Adrenal gland (tissue), 12 donors: ENCODE data around the gene CTNND2. TPM values are rescaled to one million over a fixed set of nuclear protein-coding genes. Genes with fewer than 3 reads are reported as not detected.

Experiments
- DNase-seq, 7 donors: peaks; one replicate each; pipeline ENCODE4 v3.0.0-alpha.2; 2019 to 2020
- H3K27ac ChIP-seq, 5 donors: fragments of 200-600 bp; sonication (generic) in 4 of 5; 1 replicate in 3 of 5; 2 replicates in 2 of 5; pipeline versions ENCODE4 v1.5.1 to v1.8.0; 2016 to 2020; ENCODE audit warnings: mild to moderate bottlenecking in 1 of 5
- H3K27me3 ChIP-seq: fragments of 200-600 bp; 2 replicates; pipeline ENCODE4 v1.8.0; 2021
- H3K36me3 ChIP-seq, 2 donors: fragments of 200-600 bp; replicated peaks in 1 of 2; 1 replicate in 1 of 2; 2 replicates in 1 of 2; pipeline versions ENCODE4 v1.5.1 to v1.8.0; 2018 to 2022
- H3K4me1 ChIP-seq, 2 donors: fragments of 200-600 bp; replicated peaks in 1 of 2; 1 replicate in 1 of 2; 2 replicates in 1 of 2; pipeline versions ENCODE4 v1.5.1 to v1.8.0; 2018 to 2021
- H3K4me3 ChIP-seq, 4 donors: fragments of 200-600 bp; sonication (generic) in 3 of 4; one replicate each; pipeline ENCODE4 v1.5.1; 2016 to 2018
- H3K9me3 ChIP-seq, 3 donors: fragments of 200-600 bp; sonication (generic) in 1 of 3; replicated peaks in 1 of 3; 1 replicate in 2 of 3; 2 replicates in 1 of 3; pipeline versions ENCODE4 v1.5.1 to v1.8.0; 2016 to 2021
- CTCF ChIP-seq, 6 experiments: fragments of 450-650 bp in 4 of 6; fragments of 200-600 bp in 2 of 6; sonication (generic) in 1 of 6; IDR thresholded peaks; 1 replicate in 5 of 6; 2 replicates in 1 of 6; pipeline versions ENCODE4 v1.5.1 to v1.8.0; 2016 to 2021; ENCODE audit warnings: antibody characterized with exemption in 6 of 6, mild to moderate bottlenecking in 2 of 6, moderate library complexity in 1 of 6
- POLR2A ChIP-seq, 2 donors: fragments of 450-650 bp; IDR thresholded peaks; one replicate each; pipeline ENCODE4 v1.6.1; 2017; ENCODE audit warnings: antibody characterized with exemption in 2 of 2, mild to moderate bottlenecking in 2 of 2, moderate library complexity in 1 of 2
- WGBS, 4 donors: extraction: QIAGEN DNeasy Blood & Tissue Kit in 2 of 4; methylation state at CpG; one replicate each; pipeline versions ENCODE4 v1.1.5 to v1.1.7; 2013 to 2017; 5-methylcytosine and 5-hydroxymethylcytosine counted together
- intact Hi-C, 2 donors: fragments of 100-400 bp; cut with DNase I; formaldehyde crosslinking; loops; one replicate each; pipeline versions ENCODE4 v1.14.1 to v1.15.0; 2022 to 2023
- polyA plus RNA-seq, 3 donors: library from polyadenylated mRNA; stranded (reverse); fragments of 200-250 nt in 2 of 3; fragments of 350-450 nt in 1 of 3; fragmentation: Illumina TruSeq in 1 of 3; extraction: RNeasy Lipid Tissue Mini Kit (QIAGEN cat#74804) in 1 of 3; gene quantifications; one replicate each; pipeline ENCODE4 v1.2.3, GENCODE V29; 2013 to 2014
- total RNA-seq, 9 donors: library from RNA; depleted of rRNA in 4 of 9; stranded (reverse); fragments of >200 nt in 4 of 9; fragments of 120-200 nt in 1 of 9; fragmentation: NEBNext Ultra II Directional in 1 of 9; extraction: Animal tissue kit (Norgen Biotek cat#: 25700) in 1 of 9; gene quantifications; one replicate each; pipeline versions ENCODE4 v1.1.0 to v1.2.4, GENCODE V29; 2013 to 2023
- donor health status: healthy with polysubstance abuse.
- donor health status: Bipolar disorder and iron deficiency.
- donor health status: DM: yes; HTN: yes; CAD: no.
- donor health status: DM: no; HTN: no; CAD: no.
- donor health status: DM: no; HTN: no; CAD: no.
- donor health status: DM: yes; HTN: yes; CAD: no.

CTNND2 gene
- total and polyA plus RNA-seq, 12 donors = 0.34 to 4.2 (median 1.1) TPM; not detected in 1

GRCh38 chr5:11525020-11525419 is 379.2 kb downstream of the CTNND2 start:
- no peak for DNase-seq
- Histone ChIP-seq H3K36me3 (no peaks in the 10 kb centered on the region), H3K27ac (no peak overlapping the region), H3K9me3 (no peaks in the 10 kb centered on the region), H3K4me1 (no peaks in the 10 kb centered on the region), H3K4me3 (no peak overlapping the region), H3K27me3 (no peaks in the 10 kb centered on the region)
- intact Hi-C loops = no loop called here
- WGBS, 4 donors = 44 to 52% (median 48%) methylated on average over 2 of the region's 2 CpGs
- no peak for TF ChIP-seq POLR2A (IDR thresholded peaks at IDR 0.05)
- TF ChIP-seq CTCF (IDR thresholded peaks at IDR 0.05) = no peak

GRCh38 chr5:11524188-11524587 is 380.1 kb downstream of the CTNND2 start:
- no peaks in the 10 kb centered on the region for H3K36me3 ChIP-seq
- 54 to 59% (median 58%) methylated on average over 4 of the region's 4 CpGs for WGBS, 4 donors
- no peaks in the 10 kb centered on the region for H3K9me3 ChIP-seq
- intact Hi-C loops = no loop called here
- no peak for DNase-seq
- no peaks in the 10 kb centered on the region for H3K4me1 ChIP-seq
- no peak overlapping the region for H3K27ac ChIP-seq
- no peaks in the 10 kb centered on the region for H3K27me3 ChIP-seq
- H3K4me3 ChIP-seq = no peak overlapping the region
- TF ChIP-seq CTCF (IDR thresholded peaks at IDR 0.05) (no peak), POLR2A (IDR thresholded peaks at IDR 0.05) (no peak)

DNA sequence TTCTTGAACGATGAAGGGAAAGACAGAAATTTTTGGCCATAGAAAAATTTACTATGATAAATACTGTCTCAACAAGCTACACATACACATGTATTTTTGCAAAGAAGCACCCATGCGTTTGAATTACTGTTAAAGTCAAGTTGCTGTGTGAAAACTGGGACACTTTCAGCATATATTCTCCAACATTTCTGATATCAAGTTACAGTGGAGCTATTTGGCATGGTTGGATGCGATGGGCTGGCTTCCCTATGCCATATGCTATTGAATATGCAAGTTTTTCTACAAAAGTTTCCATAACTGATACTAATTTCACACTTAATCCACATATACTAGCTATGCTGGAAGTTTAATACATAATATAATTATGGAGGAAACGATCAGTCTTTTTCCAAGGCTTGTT is 381.4 kb downstream of the CTNND2 start:
- WGBS, 4 donors = 68 to 77% (median 74%) methylated on average over 4 of the region's 4 CpGs
- no peak overlapping the region for H3K4me3 ChIP-seq
- no peaks in the 10 kb centered on the region for H3K27me3 ChIP-seq
- H3K9me3 ChIP-seq = no peaks in the 10 kb centered on the region
- DNase-seq = no peak
- H3K27ac ChIP-seq = no peak overlapping the region
- H3K4me1 ChIP-seq = no peaks in the 10 kb centered on the region
- intact Hi-C loops = no loop called here
- TF ChIP-seq CTCF (IDR thresholded peaks at IDR 0.05) (no peak), POLR2A (IDR thresholded peaks at IDR 0.05) (no peak)
- no peaks in the 10 kb centered on the region for H3K36me3 ChIP-seq

GRCh38 chr5:11520241-11520930 is 383.9 kb downstream of the CTNND2 start:
- Histone ChIP-seq H3K27me3 (no peaks in the 10 kb centered on the region), H3K36me3 (no peaks in the 10 kb centered on the region), H3K27ac (no peak overlapping the region), H3K4me1 (no peaks in the 10 kb centered on the region), H3K4me3 (no peak overlapping the region), H3K9me3 (no peaks in the 10 kb centered on the region)
- WGBS, 4 donors = 84 to 93% (median 88%) methylated on average over 3 of the region's 3 CpGs
- no peak for DNase-seq
- intact Hi-C loops = no loop called here
- no peak for TF ChIP-seq CTCF (IDR thresholded peaks at IDR 0.05)
- TF ChIP-seq POLR2A (IDR thresholded peaks at IDR 0.05) = no peak
